HepG2 (cell line): ENCODE measurements around the gene ANKRD40CL. TPM values are rescaled to one million over a fixed set of nuclear protein-coding genes. Genes with fewer than 3 reads are reported as not detected.

Source experiments
- ARNT2 ChIP-seq: sonication (generic); formaldehyde crosslinking; IDR thresholded peaks from 2 replicates; pipeline ENCODE4 v1.8.0; 2022; ENCODE audit warnings: mild to moderate bottlenecking, low read depth, missing genetic modification reagents, moderate library complexity
- ATM ChIP-seq: fragments of 450-650 bp; IDR thresholded peaks from 2 replicates; pipeline ENCODE4 v1.7.1; 2017; ENCODE audit warnings: mild to moderate bottlenecking, borderline replicate concordance
- BATF2 ChIP-seq: sonication (generic); formaldehyde crosslinking; IDR thresholded peaks from 2 replicates; pipeline ENCODE4 v1.8.0; 2022; ENCODE audit warnings: mild to moderate bottlenecking, missing genetic modification reagents, moderate library complexity
- BCL3 ChIP-seq: sonication (generic); formaldehyde crosslinking; IDR thresholded peaks from 2 replicates; pipeline ENCODE4 v1.5.1; 2020; ENCODE audit warnings: mild to moderate bottlenecking, missing genetic modification reagents, moderate library complexity
- DDIT3 ChIP-seq: sonication (generic); formaldehyde crosslinking; IDR thresholded peaks from 2 replicates; pipeline ENCODE4 v1.4.0; 2020; ENCODE audit warnings: mild to moderate bottlenecking, missing genetic modification reagents
- HNF4G ChIP-seq, 2 experiments: sonication (generic) in 1 of 2; formaldehyde crosslinking in 1 of 2; IDR thresholded peaks; 2 replicates each; pipeline versions ENCODE4 v1.4.0 to v1.6.1; 2011 to 2020; ENCODE audit warnings: borderline replicate concordance in 2 of 2, low read depth in 2 of 2, mild to moderate bottlenecking in 2 of 2, low read length in 1 of 2, missing genetic modification reagents in 1 of 2, moderate library complexity in 1 of 2
- KLF12 ChIP-seq: sonication (generic); formaldehyde crosslinking; IDR thresholded peaks from 2 replicates; pipeline ENCODE4 v1.4.0; 2020; ENCODE audit warnings: missing genetic modification reagents, borderline replicate concordance
- NCOA1 ChIP-seq: sonication (generic); formaldehyde crosslinking; IDR thresholded peaks from 2 replicates; pipeline ENCODE4 v1.9.0; 2021; ENCODE audit warnings: missing genetic modification reagents
- NCOA2 ChIP-seq: sonication (generic); formaldehyde crosslinking; IDR thresholded peaks from 2 replicates; pipeline ENCODE4 v1.8.0; 2022; ENCODE audit warnings: inconsistent platforms
- SCMH1 ChIP-seq: sonication (generic); formaldehyde crosslinking; IDR thresholded peaks from 2 replicates; pipeline ENCODE4 v1.9.0; 2021; ENCODE audit warnings: missing genetic modification reagents, mild to moderate bottlenecking, borderline replicate concordance
- TBP ChIP-seq: sonication (generic); formaldehyde crosslinking; IDR thresholded peaks from 2 replicates; pipeline ENCODE4 v1.5.0; 2020; ENCODE audit warnings: missing genetic modification reagents
- ZBTB37 ChIP-seq: sonication (generic); formaldehyde crosslinking; IDR thresholded peaks from 2 replicates; pipeline ENCODE4 v1.4.0; 2020; ENCODE audit warnings: mild to moderate bottlenecking, missing genetic modification reagents
- ZKSCAN8 ChIP-seq: IDR thresholded peaks from 2 replicates; pipeline ENCODE4 v1.6.1; 2016; ENCODE audit warnings: borderline replicate concordance, missing genetic modification reagents, missing compliant biosample characterization
- ZNF205 ChIP-seq: IDR thresholded peaks from 2 replicates; pipeline ENCODE4 v1.6.1; 2018; ENCODE audit warnings: missing biosample characterization, missing genetic modification reagents
- ZNF281 ChIP-seq: sonication (generic); formaldehyde crosslinking; IDR thresholded peaks from 2 replicates; pipeline ENCODE4 v1.4.0; 2020; ENCODE audit warnings: missing genetic modification reagents, borderline replicate concordance
- ZNF589 ChIP-seq: sonication (generic); formaldehyde crosslinking; conservative IDR thresholded peaks from 2 replicates; pipeline ENCODE4 v1.8.0; 2022; ENCODE audit warnings: mild to moderate bottlenecking, moderate library complexity, missing genetic modification reagents
- ZNF816 ChIP-seq: sonication (generic); formaldehyde crosslinking; IDR thresholded peaks from 2 replicates; pipeline ENCODE4 v1.8.0; 2022; ENCODE audit warnings: missing genetic modification reagents, mild to moderate bottlenecking, borderline replicate concordance
- ZSCAN21 ChIP-seq: sonication (generic); formaldehyde crosslinking; IDR thresholded peaks from 2 replicates; pipeline ENCODE4 v1.8.0; 2022; ENCODE audit warnings: mild to moderate bottlenecking, missing genetic modification reagents, moderate library complexity, borderline replicate concordance
- ZUFSP ChIP-seq: sonication (generic); formaldehyde crosslinking; IDR thresholded peaks from 2 replicates; pipeline ENCODE4 v1.9.0; 2021; ENCODE audit warnings: missing genetic modification reagents, mild to moderate bottlenecking, borderline replicate concordance
- polyA plus RNA-seq, 8 experiments: library from polyadenylated mRNA; depleted of rRNA in 3 of 8; stranded (reverse) in 7 of 8; unstranded in 1 of 8; fragments of >200 nt; fragmentation: Illumina TruSeq in 4 of 8; extraction: Trizol in 4 of 8; gene quantifications; 2 replicates each; pipeline versions ENCODE4 v1.2.1 to v1.2.3, GENCODE V29; 2011 to 2016; ENCODE audit warnings: low read depth in 4 of 8, missing spikeins in 1 of 8, mixed read lengths in 1 of 8; ENCODE audit not compliant: insufficient read depth in 1 of 8
- total RNA-seq, 5 experiments: library from RNA; depleted of rRNA; stranded (reverse); fragments of >200 nt; fragmentation: Illumina TruSeq; extraction: Trizol; gene quantifications; 2 replicates each; pipeline ENCODE4 v1.2.3, GENCODE V29; 2016; ENCODE audit warnings: low read depth in 1 of 5

The ANKRD40CL gene
- total and polyA plus RNA-seq, 2 of the 13 experiments (the other 11 are each of a cell fraction or from before 2014, with no cell fraction given), result 0.03 to 0.11 TPM

GRCh38 chr17:50719144-50719923 is 48.0 kb downstream of the ANKRD40CL start, which contains the start of gene LUC7L3 (continued):
- TF ChIP-seq ZNF589 (CRISPR knock-in tag) (peak; percentile 38; the same call in 1 of the 2 replicates), NCOA1 (no peak), SCMH1 (CRISPR knock-in tag) (no peak), ARNT2 (CRISPR knock-in tag) (peak; percentile 70; the same call in 1 of the 2 replicates), ZNF816 (CRISPR knock-in tag) (peak; percentile 77; the same call in 1 of the 2 replicates), ZNF281 (peak; percentile 99), TBP (CRISPR knock-in tag) (no peak; the same call in 1 of the 2 replicates), HNF4G (IDR thresholded peaks at IDR 0.05; ENCODE audit: borderline replicate concordance, low read depth, low read length) (0 out of 2 replicates have a peak, but pooled peaks have one; percentile 10), HNF4G (CRISPR knock-in tag; IDR thresholded peaks at IDR 0.05; ENCODE audit: borderline replicate concordance, low read depth) (peak; percentile 54; the same call in 1 of the 2 replicates), BATF2 (CRISPR knock-in tag) (peak; percentile 95), ZSCAN21 (CRISPR knock-in tag) (peak; percentile 80), ZUFSP (CRISPR knock-in tag) (no peak), ZNF205 (CRISPR knock-in tag) (peak; percentile 75; the same call in 1 of the 2 replicates), KLF12 (CRISPR knock-in tag) (peak; percentile 98), NCOA2 (CRISPR knock-in tag) (peak; percentile 57; the same call in 1 of the 2 replicates), DDIT3 (0 out of 2 replicates have a peak, but pooled peaks have one; percentile 50), ATM (no peak), BCL3 (peak; percentile 89), ZKSCAN8 (peak; percentile 83; the same call in 1 of the 2 replicates), ZBTB37 (CRISPR knock-in tag) (no peak; the same call in 1 of the 2 replicates)
